Hippocampal formation (tissue), 2 donors: ENCODE data around the gene PACSIN1.

Experiments used
- DNase-seq, 2 donors: peaks; one replicate each; lab custom pipeline; 2025; lab: John Stamatoyannopoulos, UW

The PACSIN1 gene

GRCh38 chr6:34527751-34528670 lies 62.1 kb downstream of the PACSIN1 start:
- no peak for DNase-seq

- DNase-seq = no peak
Observed at GRCh38 chr6:34528996-34529664, 63.3 kb downstream of the PACSIN1 start.

DNA sequence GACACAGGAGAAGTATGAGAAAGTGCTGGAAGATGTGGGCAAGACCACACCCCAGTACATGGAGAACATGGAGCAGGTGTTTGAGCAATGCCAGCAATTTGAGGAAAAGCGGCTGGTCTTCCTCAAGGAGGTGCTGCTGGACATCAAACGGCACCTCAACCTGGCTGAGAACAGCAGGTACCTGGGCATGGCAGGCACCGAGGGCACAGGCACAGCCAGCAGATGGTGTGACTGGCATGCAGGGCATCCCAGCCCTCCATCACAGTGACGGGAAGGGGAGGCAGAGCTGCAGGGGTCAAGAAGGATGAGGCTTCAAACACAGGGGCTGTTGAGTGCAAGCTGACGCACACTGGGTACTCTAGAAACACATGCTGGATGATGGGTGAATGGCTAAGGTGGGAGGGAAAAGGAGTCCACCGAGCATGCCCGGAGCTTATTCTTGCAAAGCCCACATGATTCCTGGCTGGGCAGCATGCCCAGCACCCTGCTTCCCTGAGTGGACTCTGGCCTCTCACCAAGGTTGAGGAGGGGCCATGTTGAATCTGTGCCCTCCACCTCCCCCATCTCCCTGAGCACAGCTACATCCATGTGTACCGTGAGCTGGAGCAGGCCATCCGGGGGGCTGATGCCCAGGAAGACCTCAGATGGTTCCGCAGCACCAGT lies 63.9 kb downstream of the PACSIN1 start:
- no peak for DNase-seq

- no peak for DNase-seq
Observed at GRCh38 chr6:34530753-34531365, 65.0 kb downstream of the PACSIN1 start.

GRCh38 chr6:34531580-34532201 lies 65.8 kb downstream of the PACSIN1 start:
- peak in 1 of 2 donors; percentile 65 for DNase-seq

GRCh38 chr6:34532230-34532629 lies 66.4 kb downstream of the PACSIN1 start:
- no peak for DNase-seq

DNA sequence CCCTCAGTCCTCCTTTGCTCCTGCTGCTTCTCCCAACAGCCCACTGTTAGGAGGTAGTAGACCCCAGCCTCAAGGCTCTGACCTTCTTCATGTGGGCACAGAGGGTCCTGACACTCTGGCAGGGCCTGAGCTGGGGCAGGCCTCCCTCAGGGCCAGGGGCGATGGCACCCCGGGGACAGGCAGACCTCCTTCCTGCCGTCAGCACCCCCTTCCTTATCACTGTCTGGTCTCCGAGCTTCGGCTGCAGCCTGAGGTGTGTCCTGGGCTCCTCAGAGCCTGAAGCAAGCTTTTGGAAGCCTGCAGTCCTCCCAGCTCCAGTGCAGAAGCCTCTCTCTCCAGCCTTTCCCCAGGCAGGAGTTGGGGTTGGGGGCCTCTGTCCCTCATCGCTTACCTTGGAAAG lies 68.3 kb downstream of the PACSIN1 start:
- DNase-seq = no peak

- DNase-seq = no peak
Observed at GRCh38 chr6:34534656-34535055, 68.8 kb downstream of the PACSIN1 start.

GRCh38 chr6:34535199-34535598 lies 69.3 kb downstream of the PACSIN1 start:
- DNase-seq = no peak

GRCh38 chr6:34535646-34536045 lies 69.8 kb downstream of the PACSIN1 start:
- no peak for DNase-seq

DNA sequence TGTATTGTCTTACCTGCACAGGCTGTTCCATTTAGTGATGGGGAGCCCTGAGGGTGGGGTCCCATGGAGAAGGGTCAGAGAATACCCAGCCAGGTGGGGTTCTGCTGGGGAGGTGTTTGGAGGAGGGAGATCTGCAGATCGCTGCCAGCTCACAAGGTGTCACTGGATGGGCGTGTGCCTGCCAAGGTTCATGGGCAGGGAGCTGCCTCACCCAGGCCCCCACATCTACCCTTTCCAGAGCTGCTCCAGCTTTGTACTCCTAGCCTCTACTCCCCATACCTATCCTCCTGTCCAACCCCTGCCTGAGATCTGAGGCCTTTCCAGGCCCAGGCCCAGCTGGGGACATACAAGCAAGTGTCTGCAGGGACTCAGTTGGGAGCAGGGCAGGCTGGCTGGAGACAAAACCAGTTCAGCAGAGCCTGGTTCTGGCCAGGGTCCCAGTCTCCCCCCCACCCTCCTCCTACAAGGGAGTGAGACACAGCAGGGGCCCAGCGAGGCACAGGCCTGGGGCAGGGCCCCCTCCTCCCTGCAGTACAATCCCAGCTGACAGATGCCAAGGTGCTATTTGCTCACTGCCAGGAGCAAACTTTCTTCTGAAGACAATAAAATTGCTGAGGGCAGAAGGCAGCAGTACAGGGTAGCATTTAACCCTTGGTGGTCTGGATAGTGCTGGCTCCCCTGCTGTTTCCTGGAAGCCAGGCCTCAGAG lies 70.5 kb downstream of the PACSIN1 start:
- DNase-seq = peak in 1 of 2 donors; percentile 10

DNA sequence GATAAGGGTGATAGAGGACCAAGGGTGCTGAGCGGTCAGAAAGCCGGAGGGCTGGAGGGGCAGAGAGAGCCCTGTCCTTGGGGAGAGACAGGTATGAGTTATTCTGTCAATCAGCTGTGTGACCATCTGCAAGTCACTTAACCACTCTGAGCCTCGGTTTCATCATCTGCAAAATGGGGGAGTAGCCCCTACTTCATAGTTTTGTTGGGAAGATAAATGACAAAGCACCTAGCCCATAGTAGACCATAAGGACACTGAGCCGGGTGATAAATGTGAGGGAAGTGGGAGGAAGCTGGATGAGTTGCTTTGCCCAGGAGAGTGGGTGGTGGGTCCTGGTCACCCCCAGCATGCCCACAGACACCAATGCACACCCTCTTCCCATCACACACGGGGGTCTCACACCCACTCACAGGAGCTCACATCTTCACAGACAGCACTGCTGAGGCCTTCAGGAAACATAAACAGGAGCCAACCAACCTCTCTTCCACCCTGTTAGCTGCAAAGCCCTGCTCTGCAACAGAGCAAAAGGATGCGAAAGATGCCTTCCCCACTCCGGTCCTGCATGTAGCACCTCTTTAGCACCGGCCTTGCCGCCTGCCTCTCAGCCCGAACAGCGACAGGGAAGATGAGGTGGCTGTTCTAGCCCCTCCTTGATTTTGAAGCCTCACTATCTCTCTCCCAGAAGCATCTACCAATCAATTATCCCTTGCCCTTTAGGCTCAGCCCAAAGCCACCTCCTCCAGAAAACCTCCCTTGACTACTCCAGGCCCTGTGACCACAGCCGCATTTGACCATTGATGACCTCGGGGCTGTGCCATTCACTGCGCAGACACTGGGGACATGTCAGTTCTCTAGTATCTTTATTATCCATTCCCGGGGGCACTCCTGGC lies 71.3 kb downstream of the PACSIN1 start:
- DNase-seq = no peak

DNA sequence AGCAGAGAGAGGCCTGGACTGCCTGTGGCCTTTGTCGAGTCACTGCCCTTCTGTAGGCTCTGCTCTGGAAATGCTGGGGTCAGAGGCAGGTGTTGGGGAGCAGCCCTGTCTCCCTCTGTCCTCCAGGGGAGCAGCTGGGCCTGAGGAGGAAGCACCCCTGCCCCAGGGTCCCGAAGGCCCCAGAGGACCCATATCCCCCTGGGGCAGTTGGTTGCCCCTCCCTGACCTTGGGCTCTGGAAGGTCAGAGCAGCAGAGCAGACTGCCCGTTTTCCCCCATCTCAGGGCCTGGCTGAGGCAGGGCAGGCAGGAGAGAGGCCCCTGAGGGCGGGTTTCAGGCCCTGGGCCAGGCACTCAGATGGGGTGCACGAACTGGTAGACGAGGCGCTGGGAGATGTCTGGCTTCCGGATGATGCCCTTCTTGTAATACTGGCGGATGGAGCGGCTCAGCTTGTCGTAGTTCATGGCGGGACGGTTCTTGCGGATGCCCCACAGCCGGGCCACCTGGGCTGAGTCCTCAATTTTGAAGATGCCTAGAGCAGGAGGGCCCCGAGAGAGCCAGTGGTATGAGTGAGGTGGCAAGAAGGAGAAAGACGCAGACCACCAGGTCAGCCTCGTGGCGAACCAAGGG lies 72.2 kb downstream of the PACSIN1 start:
- DNase-seq = no peak

GRCh38 chr6:34538581-34538980 lies 72.7 kb downstream of the PACSIN1 start:
- DNase-seq = no peak

- no peak for DNase-seq
Observed at GRCh38 chr6:34539181-34539580, 73.3 kb downstream of the PACSIN1 start.

DNA sequence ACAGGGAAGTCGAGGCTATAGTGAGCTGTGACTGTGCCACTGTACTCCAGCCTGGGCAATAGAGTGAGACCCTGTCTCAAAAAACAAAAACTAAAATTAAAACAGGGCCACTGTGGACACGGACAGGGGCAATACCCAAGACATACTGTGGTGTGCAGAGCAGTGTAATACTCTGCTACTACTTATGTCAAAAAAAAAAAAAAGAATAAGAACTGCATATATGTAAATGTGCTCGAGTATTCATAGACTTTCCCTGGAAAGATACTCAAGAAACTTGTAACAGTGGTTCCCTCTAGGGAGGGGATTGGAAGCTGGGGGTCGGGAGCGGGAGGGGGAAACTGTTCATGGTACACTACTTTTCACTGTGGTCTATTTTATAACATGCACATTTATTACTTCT lies 74.3 kb downstream of the PACSIN1 start:
- no peak for DNase-seq

DNA sequence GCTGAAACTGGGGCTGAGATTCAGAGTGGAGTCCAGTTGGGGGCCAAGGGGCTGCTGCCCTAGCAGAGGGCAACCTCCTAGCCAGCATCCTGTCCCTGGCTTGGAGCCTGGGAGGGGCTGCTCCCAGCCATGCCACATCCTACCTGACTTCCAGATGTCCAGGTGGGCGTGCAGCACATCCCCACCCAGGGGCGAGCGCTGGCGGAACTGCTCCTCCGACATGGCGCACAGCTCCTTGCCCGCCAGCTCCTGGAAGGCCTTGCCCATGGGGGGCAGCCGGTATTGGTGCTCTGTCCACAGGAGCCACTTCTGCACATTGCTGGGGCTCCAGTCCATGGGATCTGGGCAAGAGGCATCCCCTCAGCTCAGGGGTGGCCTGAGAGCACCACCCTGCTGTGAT lies 75.0 kb downstream of the PACSIN1 start:
- no peak for DNase-seq

- no peak for DNase-seq
Observed at GRCh38 chr6:34543421-34543820, 77.5 kb downstream of the PACSIN1 start.

GRCh38 chr6:34544052-34544604 lies 78.3 kb downstream of the PACSIN1 start:
- DNase-seq = no peak
